Measurements from ENCODE around the gene PSAPL1. TPM values are rescaled to one million over a fixed set of nuclear protein-coding genes. Genes with fewer than 3 reads are reported as not detected.

Gene PSAPL1
- total and polyA plus RNA-seq, 4 donors = not detected

GRCh38 chr4:7390336-7390735 is 44.4 kb downstream of the PSAPL1 start:
- TF ChIP-seq NR2F2 (IDR thresholded peaks at IDR 0.05) (no peak), HNF4G (IDR thresholded peaks at IDR 0.05) (no peak), FOXA1 (IDR thresholded peaks at IDR 0.05) (no peak), GABPA (IDR thresholded peaks at IDR 0.05 in 1 of 2, conservative IDR thresholded peaks at IDR 0.05 in 1 of 2) (no peak), REST (IDR thresholded peaks at IDR 0.05) (no peak), FOXA2 (IDR thresholded peaks at IDR 0.05) (no peak), YY1 (IDR thresholded peaks at IDR 0.05) (no peak), HNF4A (conservative IDR thresholded peaks at IDR 0.05) (no peak), RAD21 (IDR thresholded peaks at IDR 0.05) (no peak), TAF1 (conservative IDR thresholded peaks at IDR 0.05) (no peak), EGR1 (IDR thresholded peaks at IDR 0.05; ENCODE audit: low read depth in 2 of 2) (no peak), CTCF (IDR thresholded peaks at IDR 0.05; ENCODE audit: low read depth, low read length, missing input control) (no peak), JUND (IDR thresholded peaks at IDR 0.05) (no peak), SP1 (IDR thresholded peaks at IDR 0.05) (no peak), RXRA (IDR thresholded peaks at IDR 0.05) (no peak)
- TF ChIP-seq, protein P1, sequence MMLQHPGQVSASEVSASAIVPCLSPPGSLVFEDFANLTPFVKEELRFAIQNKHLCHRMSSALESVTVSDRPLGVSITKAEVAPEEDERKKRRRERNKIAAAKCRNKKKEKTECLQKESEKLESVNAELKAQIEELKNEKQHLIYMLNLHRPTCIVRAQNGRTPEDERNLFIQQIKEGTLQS (IDR thresholded peaks at IDR 0.05) = no peak
- TF ChIP-seq, protein P2, sequence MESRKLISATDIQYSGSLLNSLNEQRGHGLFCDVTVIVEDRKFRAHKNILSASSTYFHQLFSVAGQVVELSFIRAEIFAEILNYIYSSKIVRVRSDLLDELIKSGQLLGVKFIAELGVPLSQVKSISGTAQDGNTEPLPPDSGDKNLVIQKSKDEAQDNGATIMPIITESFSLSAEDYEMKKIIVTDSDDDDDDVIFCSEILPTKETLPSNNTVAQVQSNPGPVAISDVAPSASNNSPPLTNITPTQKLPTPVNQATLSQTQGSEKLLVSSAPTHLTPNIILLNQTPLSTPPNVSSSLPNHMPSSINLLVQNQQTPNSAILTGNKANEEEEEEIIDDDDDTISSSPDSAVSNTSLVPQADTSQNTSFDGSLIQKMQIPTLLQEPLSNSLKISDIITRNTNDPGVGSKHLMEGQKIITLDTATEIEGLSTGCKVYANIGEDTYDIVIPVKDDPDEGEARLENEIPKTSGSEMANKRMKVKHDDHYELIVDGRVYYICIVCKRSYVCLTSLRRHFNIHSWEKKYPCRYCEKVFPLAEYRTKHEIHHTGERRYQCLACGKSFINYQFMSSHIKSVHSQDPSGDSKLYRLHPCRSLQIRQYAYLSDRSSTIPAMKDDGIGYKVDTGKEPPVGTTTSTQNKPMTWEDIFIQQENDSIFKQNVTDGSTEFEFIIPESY (IDR thresholded peaks at IDR 0.05) = no peak
- TF ChIP-seq, protein P3, sequence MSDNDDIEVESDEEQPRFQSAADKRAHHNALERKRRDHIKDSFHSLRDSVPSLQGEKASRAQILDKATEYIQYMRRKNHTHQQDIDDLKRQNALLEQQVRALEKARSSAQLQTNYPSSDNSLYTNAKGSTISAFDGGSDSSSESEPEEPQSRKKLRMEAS (IDR thresholded peaks at IDR 0.05) = no peak
- 90% methylated on average over 13 of the region's 13 CpGs for WGBS
- H3K9me3 ChIP-seq (ENCODE audit: control insufficient read depth in 4 of 4, low read length in 3 of 4) = no peaks in the 10 kb centered on the region
- no peak overlapping the region for H3K4me3 ChIP-seq (ENCODE audit: low read depth in 1 of 3, low read length in 3 of 3)
- no peaks in the 10 kb centered on the region for H3K27me3 ChIP-seq (ENCODE audit: control insufficient read depth in 4 of 4, insufficient read depth in 4 of 4, low read length in 3 of 4)
- no peak overlapping the region for H3K27ac ChIP-seq (ENCODE audit: low read depth in 1 of 2, low read length in 2 of 2)
- no peaks in the 10 kb centered on the region for H3K36me3 ChIP-seq (ENCODE audit: control insufficient read depth in 4 of 4, insufficient read depth in 3 of 4, low read depth in 1 of 4, low read length in 3 of 4)
- H3K9ac ChIP-seq (ENCODE audit: low read depth in 1 of 2, low read length in 2 of 2) = no peak overlapping the region
- peaks cover 0 to 6% (median 0%) of the 10 kb centered on the region in 4 donors for H3K4me1 ChIP-seq (ENCODE audit: control insufficient read depth in 4 of 4, insufficient read depth in 4 of 4, low read length in 3 of 4)
- peak; percentile 17 for DNase-seq (ENCODE audit: low spot score)

Measured in liver (tissue), 9 donors.